Upper lobe of right lung (tissue), 1 donor: ENCODE results near the gene AGPAT1. TPM values are rescaled to one million over a fixed set of nuclear protein-coding genes. Genes with fewer than 3 reads are reported as not detected.
"Not testable (repeated sequence)": the region's sequence is repeated elsewhere in the genome, so short reads cannot be mapped to it uniquely, and the experiment has no call there.

Experiments used
- ATAC-seq: fragments of 200-7000 bp; cut with Tn5 transposase; one replicate; pipeline ENCODE4 v1.9.1; 2020; ENCODE audit warnings: mild to moderate bottlenecking, moderate library complexity
- DNase-seq: peaks from one replicate; pipeline ENCODE4 v3.0.0-alpha.2; 2020
- H3K27ac ChIP-seq: fragments of 200-600 bp; one replicate; pipeline ENCODE4 v1.8.0; 2022
- H3K27me3 ChIP-seq: fragments of 200-600 bp; one replicate; pipeline ENCODE4 v1.8.0; 2022; ENCODE audit warnings: mild to moderate bottlenecking
- H3K36me3 ChIP-seq: fragments of 200-600 bp; one replicate; pipeline ENCODE4 v1.8.0; 2022
- H3K4me1 ChIP-seq: fragments of 200-600 bp; one replicate; pipeline ENCODE4 v1.8.0; 2022
- H3K4me3 ChIP-seq: fragments of 200-600 bp; one replicate; pipeline ENCODE4 v1.8.0; 2022; ENCODE audit warnings: mild to moderate bottlenecking
- H3K9me3 ChIP-seq: fragments of 200-600 bp; one replicate; pipeline ENCODE4 v1.8.0; 2022
- CTCF ChIP-seq: fragments of 200-600 bp; IDR thresholded peaks from one replicate; pipeline ENCODE4 v1.8.0; 2022; ENCODE audit warnings: antibody characterized with exemption
- intact Hi-C: fragments of 100-400 bp; cut with DNase I; formaldehyde crosslinking; loops from one replicate; pipeline ENCODE4 v1.11.0; 2022
- total RNA-seq: library from RNA; stranded (reverse); fragmentation: NEBNext Ultra II Directional; extraction: Animal tissue kit (Norgen Biotek cat#: 25700); gene quantifications from one replicate; pipeline ENCODE4 v1.2.1, GENCODE V29; 2021
- donor health status: DM: no; HTN: yes; CAD: no; lungs with severe emphysema.

Gene AGPAT1
- total RNA-seq, 1 donor from 2014 or later: 53.0 TPM

- Histone ChIP-seq H3K9me3 (no peaks in the 10 kb centered on the region), H3K4me3 (no peak overlapping the region), H3K27ac (no peak overlapping the region), H3K27me3 (peaks cover 27% of the 10 kb centered on the region), H3K36me3 (no peaks in the 10 kb centered on the region), H3K4me1 (no peaks in the 10 kb centered on the region)
- DNase-seq (no peak), ATAC-seq (no peak)
- intact Hi-C loops: no loop called here
- TF ChIP-seq CTCF: no peak
Observed at GRCh38 chr6:32146287-32146686, 29.6 kb downstream of the AGPAT1 start.

- H3K4me1 ChIP-seq, H3K4me3 ChIP-seq, H3K9me3 ChIP-seq, intact Hi-C loops, H3K27ac ChIP-seq, DNase-seq, H3K36me3 ChIP-seq, ATAC-seq: not testable (repeated sequence)
- H3K27me3 ChIP-seq: peaks cover 17% of the 10 kb centered on the region
Observed at GRCh38 chr6:32144238-32144637, 31.6 kb downstream of the AGPAT1 start.

- DNase-seq: no peak
Observed at GRCh38 chr6:32140420-32141046, 35.4 kb downstream of the AGPAT1 start.

GRCh38 chr6:32139590-32139989, 36.3 kb downstream of the AGPAT1 start:
- no peaks in the 10 kb centered on the region for H3K36me3 ChIP-seq
- DNase-seq (no peak), ATAC-seq (no peak)
- H3K4me1 ChIP-seq: no peaks in the 10 kb centered on the region
- H3K27ac ChIP-seq: no peak overlapping the region
- H3K4me3 ChIP-seq: no peak overlapping the region
- TF ChIP-seq CTCF: no peak
- intact Hi-C loops: no loop called here
- no peaks in the 10 kb centered on the region for H3K9me3 ChIP-seq
- H3K27me3 ChIP-seq: peaks cover 3% of the 10 kb centered on the region

More at GRCh38 chr6:32140420-32141046, 35.4 kb downstream of the AGPAT1 start:
- H3K36me3 ChIP-seq: no peaks in the 10 kb centered on the region
- no peaks in the 10 kb centered on the region for H3K9me3 ChIP-seq
- intact Hi-C loops: no loop called here
- peaks cover 3% of the 10 kb centered on the region for H3K27me3 ChIP-seq
- no peak for TF ChIP-seq CTCF
- no peaks in the 10 kb centered on the region for H3K4me1 ChIP-seq
- no peak overlapping the region for H3K27ac ChIP-seq
- ATAC-seq: no peak
- no peak overlapping the region for H3K4me3 ChIP-seq

GRCh38 chr6:32137454-32137853, 38.4 kb downstream of the AGPAT1 start:
- TF ChIP-seq CTCF: no peak
- Histone ChIP-seq H3K27ac (no peak overlapping the region), H3K4me3 (no peak overlapping the region), H3K36me3 (no peaks in the 10 kb centered on the region), H3K9me3 (no peaks in the 10 kb centered on the region), H3K4me1 (no peaks in the 10 kb centered on the region), H3K27me3 (peaks cover 3% of the 10 kb centered on the region)
- ATAC-seq: no peak
- intact Hi-C loops: no loop called here
- no peak for DNase-seq

GRCh38 chr6:32133786-32134185, 42.1 kb downstream of the AGPAT1 start:
- Histone ChIP-seq H3K27me3 (no peaks in the 10 kb centered on the region), H3K4me3 (no peak overlapping the region), H3K9me3 (no peaks in the 10 kb centered on the region), H3K27ac (no peak overlapping the region), H3K36me3 (no peaks in the 10 kb centered on the region), H3K4me1 (peaks cover 9% of the 10 kb centered on the region)
- intact Hi-C loops: no loop called here
- ATAC-seq (no peak), DNase-seq (no peak)
- no peak for TF ChIP-seq CTCF
